ENCODE results near the gene ERH.

DNA sequence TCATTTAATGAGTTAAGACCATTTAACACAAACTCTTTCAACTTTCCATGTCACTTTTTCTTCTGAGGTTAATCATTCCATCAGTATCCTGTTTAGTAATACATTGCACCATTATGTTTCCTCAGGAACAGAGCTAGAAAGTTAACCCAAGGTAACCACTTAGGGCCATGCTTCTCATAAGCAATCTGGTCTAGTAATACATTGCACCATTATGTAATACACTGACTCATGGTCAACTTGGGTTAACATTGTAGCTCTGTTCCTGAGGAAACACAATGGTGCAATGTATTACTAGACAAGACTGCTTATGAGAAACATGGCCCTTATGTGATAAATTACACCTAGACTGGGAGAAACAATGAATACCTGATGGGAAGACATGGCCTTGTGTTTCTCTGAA, 21.7 kb downstream of the ERH start:
- TF ChIP-seq TAF1 (IDR thresholded peaks at IDR 0.05; ENCODE audit: low read depth, low read length) (no peak), POLR2AphosphoS5 (IDR thresholded peaks at IDR 0.05; ENCODE audit: low read depth, low read length) (no peak)
